OCI-LY1 (cell line): ENCODE results near the gene WBP1L.

Source experiments
- EZH2 ChIP-seq: fragments of 200-600 bp; sonication (generic), shearing (Covaris generic); IDR thresholded peaks from 2 replicates; pipeline ENCODE4 v1.8.0; 2017; ENCODE audit warnings: borderline replicate concordance, mixed run types, mild to moderate bottlenecking, antibody characterized with exemption, low read length, moderate library complexity, mixed read lengths
- TF ChIP-seq, protein P1 (sequence below): fragments of 200-600 bp; sonication (generic), shearing (Covaris generic); IDR thresholded peaks from 2 replicates; pipeline ENCODE4 v1.5.1; 2017; ENCODE audit warnings: mild to moderate bottlenecking, antibody characterized with exemption, low read length, moderate library complexity, mixed read lengths

DNA sequence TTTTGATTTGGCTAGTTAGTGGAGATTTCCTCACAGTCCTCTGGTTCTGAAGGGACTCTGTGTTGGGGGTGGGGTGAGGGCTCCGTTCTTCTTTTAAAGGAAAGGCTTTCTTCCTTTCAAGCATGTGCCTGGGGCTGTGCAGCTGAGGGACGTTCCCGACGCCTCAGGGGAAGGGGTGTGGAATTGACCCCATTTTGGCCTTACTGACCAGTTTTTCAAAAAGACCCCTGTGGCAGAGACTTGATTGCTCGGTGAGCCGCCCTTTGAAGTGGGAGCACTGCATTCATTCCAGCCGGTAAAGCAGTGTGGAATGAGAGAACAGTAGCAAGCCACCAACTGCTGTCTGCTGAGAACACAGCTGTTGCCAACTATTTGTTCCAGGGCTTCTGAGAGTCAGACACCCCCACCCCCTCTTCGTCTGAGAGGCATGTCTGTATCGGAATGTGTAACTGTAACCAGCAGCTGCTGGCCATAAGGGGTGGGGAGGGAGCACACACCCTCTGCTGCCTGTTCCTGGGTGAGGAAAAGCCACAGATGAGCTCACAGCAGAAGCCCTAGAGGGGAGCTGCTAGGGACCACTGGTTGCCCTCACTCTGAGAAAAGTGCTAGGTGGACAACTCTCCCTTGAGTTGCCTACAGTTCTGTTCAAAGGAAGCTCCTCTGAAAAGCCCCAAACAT is 33.2 kb downstream of the WBP1L start:
- TF ChIP-seq, protein P1, sequence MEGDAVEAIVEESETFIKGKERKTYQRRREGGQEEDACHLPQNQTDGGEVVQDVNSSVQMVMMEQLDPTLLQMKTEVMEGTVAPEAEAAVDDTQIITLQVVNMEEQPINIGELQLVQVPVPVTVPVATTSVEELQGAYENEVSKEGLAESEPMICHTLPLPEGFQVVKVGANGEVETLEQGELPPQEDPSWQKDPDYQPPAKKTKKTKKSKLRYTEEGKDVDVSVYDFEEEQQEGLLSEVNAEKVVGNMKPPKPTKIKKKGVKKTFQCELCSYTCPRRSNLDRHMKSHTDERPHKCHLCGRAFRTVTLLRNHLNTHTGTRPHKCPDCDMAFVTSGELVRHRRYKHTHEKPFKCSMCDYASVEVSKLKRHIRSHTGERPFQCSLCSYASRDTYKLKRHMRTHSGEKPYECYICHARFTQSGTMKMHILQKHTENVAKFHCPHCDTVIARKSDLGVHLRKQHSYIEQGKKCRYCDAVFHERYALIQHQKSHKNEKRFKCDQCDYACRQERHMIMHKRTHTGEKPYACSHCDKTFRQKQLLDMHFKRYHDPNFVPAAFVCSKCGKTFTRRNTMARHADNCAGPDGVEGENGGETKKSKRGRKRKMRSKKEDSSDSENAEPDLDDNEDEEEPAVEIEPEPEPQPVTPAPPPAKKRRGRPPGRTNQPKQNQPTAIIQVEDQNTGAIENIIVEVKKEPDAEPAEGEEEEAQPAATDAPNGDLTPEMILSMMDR = no peak
- TF ChIP-seq EZH2 = no peak
